ENCODE results near the gene CDK2. TPM values are rescaled to one million over a fixed set of nuclear protein-coding genes. Genes with fewer than 3 reads are reported as not detected.
A peak's percentile ranks its signal among the peaks of the same experiment; 100 is the strongest.

Gene CDK2
- total RNA-seq, 2 donors from 2014 or later = 8.8 to 12.5 TPM

GRCh38 chr12:55991110-55991509, 24.5 kb downstream of the CDK2 start:
- 81 to 82% methylated on average over 3 of the region's 3 CpGs for WGBS, 2 donors
- Histone ChIP-seq H3K27ac (no peak overlapping the region), H3K27me3 (no peaks in the 10 kb centered on the region), H3K4me1 (no peaks in the 10 kb centered on the region), H3K36me3 (replicated peaks in 1 of 2; ENCODE audit: insufficient read depth in 1 of 2, low read depth in 2 of 2) (peaks cover 14 to 23% of the 10 kb centered on the region in 2 donors), H3K9me3 (no peaks in the 10 kb centered on the region), H3K4me3 (no peak overlapping the region)
- TF ChIP-seq POLR2A (IDR thresholded peaks at IDR 0.05) (no peak), CTCF (IDR thresholded peaks at IDR 0.05) (no peak)
- ATAC-seq (no peak), DNase-seq (no peak)
- intact Hi-C loops (cut with DNase I) = no loop called here

GRCh38 chr12:55993230-55993853, 26.7 kb downstream of the CDK2 start:
- Histone ChIP-seq H3K4me3 (no peak overlapping the region), H3K4me1 (peaks cover 9% of the 10 kb centered on the region), H3K36me3 (replicated peaks in 1 of 2; ENCODE audit: insufficient read depth in 1 of 2, low read depth in 2 of 2) (peaks cover 8 to 19% of the 10 kb centered on the region in 2 donors), H3K9me3 (no peaks in the 10 kb centered on the region), H3K27me3 (no peaks in the 10 kb centered on the region), H3K27ac (no peak overlapping the region)
- no peak for ATAC-seq
- WGBS, 2 donors = 62 to 70% methylated on average over 4 of the region's 4 CpGs
- DNase-seq = no peak
- TF ChIP-seq CTCF (IDR thresholded peaks at IDR 0.05) (no peak), POLR2A (IDR thresholded peaks at IDR 0.05) (no peak)
- intact Hi-C loops (cut with DNase I) = no loop called here

- ATAC-seq (no peak), DNase-seq (no peak)
- Histone ChIP-seq H3K27ac (peak overlapping the region in 1 of 4 donors; percentile 93), H3K36me3 (replicated peaks in 1 of 2; ENCODE audit: insufficient read depth in 1 of 2, low read depth in 2 of 2) (peaks cover 8 to 19% of the 10 kb centered on the region in 2 donors), H3K4me3 (no peak overlapping the region), H3K4me1 (peaks cover 13% of the 10 kb centered on the region), H3K9me3 (no peaks in the 10 kb centered on the region), H3K27me3 (no peaks in the 10 kb centered on the region)
- TF ChIP-seq POLR2A (IDR thresholded peaks at IDR 0.05) (no peak), CTCF (IDR thresholded peaks at IDR 0.05) (no peak)
- intact Hi-C loops (cut with DNase I) = no loop called here
- WGBS, 2 donors = 56 to 62% methylated on average over 8 of the region's 8 CpGs
These were observed 28.7 kb downstream of the CDK2 start for GRCh38 chr12:55995366-55995765.

GRCh38 chr12:55996201-55996714, 29.6 kb downstream of the CDK2 start:
- TF ChIP-seq POLR2A (IDR thresholded peaks at IDR 0.05) (no peak), CTCF (IDR thresholded peaks at IDR 0.05) (peak; percentile 83 to 98 (median 91))
- peak overlapping the region in 3 of 4 donors; percentile 77 to 93 (median 80) for H3K27ac ChIP-seq
- intact Hi-C loops (cut with DNase I) = no loop called here
- no peaks in the 10 kb centered on the region for H3K9me3 ChIP-seq
- no peaks in the 10 kb centered on the region for H3K27me3 ChIP-seq
- 11 to 13% methylated on average over 14 of the region's 14 CpGs for WGBS, 2 donors
- H3K36me3 ChIP-seq (replicated peaks in 1 of 2; ENCODE audit: insufficient read depth in 1 of 2, low read depth in 2 of 2) = peaks cover 8 to 12% of the 10 kb centered on the region in 2 donors
- H3K4me3 ChIP-seq = peak overlapping the region; percentile 10 to 23
- H3K4me1 ChIP-seq = peaks cover 15% of the 10 kb centered on the region
- ATAC-seq (peak; percentile 61), DNase-seq (peak; percentile 62 to 75 (median 70))
